Astrocyte (in vitro differentiated cells and primary cell): ENCODE data around the gene COG3. TPM values are rescaled to one million over a fixed set of nuclear protein-coding genes. Genes with fewer than 3 reads are reported as not detected.

Experiments
- DNase-seq: peaks from one replicate; pipeline ENCODE4 v3.0.0-alpha.2; 2010; ENCODE audit warnings: low read depth
- FAIRE-seq: peaks from 2 replicates; lab custom pipeline; 2011; peaks lifted over from hg19 to GRCh38; lab: Jason Lieb, UNC
- H2AFZ ChIP-seq: 2 replicates; pipeline ENCODE4 v1.6.0; 2012; ENCODE audit warnings: low read depth, low read length, inconsistent platforms
- H3K27ac ChIP-seq: 2 replicates; pipeline ENCODE4 v1.5.1; 2011; ENCODE audit warnings: low read depth, low read length, inconsistent platforms
- H3K27me3 ChIP-seq: 2 replicates; pipeline ENCODE4 v1.6.0; 2011; ENCODE audit warnings: low read length, inconsistent platforms; ENCODE audit not compliant: insufficient read depth
- H3K36me3 ChIP-seq: 2 replicates; pipeline ENCODE4 v1.5.1; 2011; ENCODE audit warnings: low read length, inconsistent platforms; ENCODE audit not compliant: insufficient read depth
- H3K4me1 ChIP-seq: 2 replicates; pipeline ENCODE4 v1.5.1; 2011; ENCODE audit warnings: low read length, inconsistent platforms; ENCODE audit not compliant: insufficient read depth
- H3K4me2 ChIP-seq: 2 replicates; pipeline ENCODE4 v1.6.0; 2012; ENCODE audit warnings: low read length, inconsistent platforms
- H3K4me3 ChIP-seq: 2 replicates; pipeline ENCODE4 v1.5.1; 2011; ENCODE audit warnings: low read depth, mild to moderate bottlenecking, low read length, inconsistent platforms; ENCODE audit not compliant: insufficient read depth
- H3K79me2 ChIP-seq: 2 replicates; pipeline ENCODE4 v1.6.0; 2012; ENCODE audit warnings: mild to moderate bottlenecking, low read length, inconsistent platforms; ENCODE audit not compliant: insufficient read depth
- H3K9ac ChIP-seq: 2 replicates; pipeline ENCODE4 v1.6.0; 2012; ENCODE audit warnings: mild to moderate bottlenecking, low read length, inconsistent platforms
- H3K9me3 ChIP-seq: 2 replicates; pipeline ENCODE4 v1.5.1; 2012; ENCODE audit warnings: low read depth, mild to moderate bottlenecking, low read length, inconsistent platforms; ENCODE audit not compliant: insufficient read depth
- H4K20me1 ChIP-seq: 2 replicates; pipeline ENCODE4 v1.6.0; 2012; ENCODE audit warnings: low read length, inconsistent platforms; ENCODE audit not compliant: insufficient read depth
- H3K27ac Mint-ChIP-seq: one replicate; pipeline ENCODE4 v1.8.0; 2021; ENCODE audit warnings: mild to moderate bottlenecking, mixed read lengths; ENCODE audit not compliant: unreplicated experiment
- H3K27me3 Mint-ChIP-seq: one replicate; pipeline ENCODE4 v1.8.0; 2021; ENCODE audit warnings: low read depth, mixed read lengths; ENCODE audit not compliant: unreplicated experiment
- H3K36me3 Mint-ChIP-seq: one replicate; pipeline ENCODE4 v1.8.0; 2021; ENCODE audit warnings: low read depth, mixed read lengths; ENCODE audit not compliant: unreplicated experiment
- H3K4me1 Mint-ChIP-seq: one replicate; pipeline ENCODE4 v1.8.0; 2021; ENCODE audit warnings: low read depth, mixed read lengths; ENCODE audit not compliant: unreplicated experiment
- H3K4me3 Mint-ChIP-seq: one replicate; pipeline ENCODE4 v1.8.0; 2021; ENCODE audit warnings: mild to moderate bottlenecking, moderate library complexity, mixed read lengths; ENCODE audit not compliant: unreplicated experiment
- H3K9me3 Mint-ChIP-seq: one replicate; pipeline ENCODE4 v1.8.0; 2021; ENCODE audit warnings: mild to moderate bottlenecking, mixed read lengths; ENCODE audit not compliant: unreplicated experiment
- EZH2 ChIP-seq: IDR thresholded peaks from 2 replicates; pipeline ENCODE4 v1.6.1; 2012; ENCODE audit warnings: mild to moderate bottlenecking, low read length, inconsistent platforms; ENCODE audit not compliant: insufficient read depth
- total RNA-seq: library from RNA; stranded (reverse); gene quantifications from 2 replicates; pipeline ENCODE4 v1.2.1, GENCODE V29; 2021
- TF ChIP-seq, protein P1 (sequence below): IDR thresholded peaks from 2 replicates; pipeline ENCODE4 v1.5.1; 2011; ENCODE audit warnings: low read depth, mild to moderate bottlenecking, inconsistent platforms, low read length, moderate library complexity; ENCODE audit not compliant: insufficient read depth

Gene COG3
- total RNA-seq, 1 donor from 2014 or later: 24.9 TPM

DNA sequence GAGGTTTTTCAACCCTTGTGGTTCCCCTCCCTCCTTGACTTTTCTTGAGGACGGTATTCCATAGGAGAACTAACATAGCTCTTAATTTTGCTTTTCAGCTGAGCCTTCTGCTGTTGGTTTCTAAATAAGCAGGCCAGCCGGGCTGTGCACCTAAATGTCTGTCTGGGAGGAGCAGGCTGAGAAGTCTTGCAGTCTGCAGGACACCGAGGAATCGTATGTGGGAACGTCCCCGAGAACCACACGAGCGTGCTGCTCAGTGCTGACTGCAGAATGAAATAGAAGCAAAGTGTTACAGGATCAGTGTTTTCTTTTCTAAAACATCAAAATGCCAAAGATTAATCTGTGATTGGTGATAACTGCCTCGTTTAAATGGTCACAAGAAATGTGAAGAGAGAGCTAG lies 69.9 kb downstream of the COG3 start:
- H3K4me1 ChIP-seq: no peaks in the 10 kb centered on the region
- H3K9me3 Mint-ChIP-seq: no peaks in the 10 kb centered on the region

DNA sequence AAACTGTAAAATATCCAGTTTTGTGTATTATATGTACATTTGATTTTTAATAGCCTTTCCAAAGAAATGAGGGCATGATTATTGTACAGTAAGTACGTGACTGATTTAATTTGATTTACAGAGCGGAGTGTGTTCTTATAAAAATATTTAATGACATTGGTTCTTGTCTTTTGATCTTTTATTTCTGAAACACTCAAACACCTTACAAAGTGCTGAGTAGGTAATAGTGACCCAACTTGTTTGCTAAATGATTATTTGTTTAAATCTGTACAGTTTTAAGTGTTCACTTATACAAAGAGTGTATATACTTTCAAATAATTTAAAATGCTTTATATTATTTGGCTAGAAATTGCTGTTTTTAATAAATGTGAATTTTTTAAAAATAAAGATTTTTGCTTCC lies 71.5 kb downstream of the COG3 start:
- Histone ChIP-seq H3K79me2 (no peaks in the 10 kb centered on the region), H3K27me3 (no peaks in the 10 kb centered on the region), H2AFZ (no peak overlapping the region), H3K4me1 (no peaks in the 10 kb centered on the region), H3K4me3 (no peak overlapping the region), H3K9me3 (no peaks in the 10 kb centered on the region), H3K4me2 (no peak overlapping the region), H4K20me1 (peaks cover 11% of the 10 kb centered on the region), H3K36me3 (peaks cover 36% of the 10 kb centered on the region), H3K27ac (no peak overlapping the region), H3K9ac (no peak overlapping the region)
- Mint-ChIP-seq H3K9me3 (no peaks in the 10 kb centered on the region), H3K27me3 (no peaks in the 10 kb centered on the region), H3K36me3 (peaks cover 7% of the 10 kb centered on the region), H3K4me3 (no peak overlapping the region), H3K4me1 (no peaks in the 10 kb centered on the region), H3K27ac (no peak overlapping the region)
- DNase-seq (no peak), FAIRE-seq (no peak)
- no peak for TF ChIP-seq EZH2
- TF ChIP-seq, protein P1, sequence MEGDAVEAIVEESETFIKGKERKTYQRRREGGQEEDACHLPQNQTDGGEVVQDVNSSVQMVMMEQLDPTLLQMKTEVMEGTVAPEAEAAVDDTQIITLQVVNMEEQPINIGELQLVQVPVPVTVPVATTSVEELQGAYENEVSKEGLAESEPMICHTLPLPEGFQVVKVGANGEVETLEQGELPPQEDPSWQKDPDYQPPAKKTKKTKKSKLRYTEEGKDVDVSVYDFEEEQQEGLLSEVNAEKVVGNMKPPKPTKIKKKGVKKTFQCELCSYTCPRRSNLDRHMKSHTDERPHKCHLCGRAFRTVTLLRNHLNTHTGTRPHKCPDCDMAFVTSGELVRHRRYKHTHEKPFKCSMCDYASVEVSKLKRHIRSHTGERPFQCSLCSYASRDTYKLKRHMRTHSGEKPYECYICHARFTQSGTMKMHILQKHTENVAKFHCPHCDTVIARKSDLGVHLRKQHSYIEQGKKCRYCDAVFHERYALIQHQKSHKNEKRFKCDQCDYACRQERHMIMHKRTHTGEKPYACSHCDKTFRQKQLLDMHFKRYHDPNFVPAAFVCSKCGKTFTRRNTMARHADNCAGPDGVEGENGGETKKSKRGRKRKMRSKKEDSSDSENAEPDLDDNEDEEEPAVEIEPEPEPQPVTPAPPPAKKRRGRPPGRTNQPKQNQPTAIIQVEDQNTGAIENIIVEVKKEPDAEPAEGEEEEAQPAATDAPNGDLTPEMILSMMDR: no peak

More for the DNA sequence above, 69.9 kb downstream of the COG3 start:
- no peak for FAIRE-seq
- H3K79me2 ChIP-seq: no peaks in the 10 kb centered on the region
- H3K4me3 ChIP-seq: no peak overlapping the region
- H2AFZ ChIP-seq: no peak overlapping the region
- Mint-ChIP-seq H3K4me3 (no peak overlapping the region), H3K4me1 (no peaks in the 10 kb centered on the region), H3K27ac (no peak overlapping the region), H3K27me3 (no peaks in the 10 kb centered on the region), H3K36me3 (peaks cover 9% of the 10 kb centered on the region)
- H4K20me1 ChIP-seq: peaks cover 11% of the 10 kb centered on the region
- H3K4me2 ChIP-seq: no peak overlapping the region
- no peak overlapping the region for H3K27ac ChIP-seq
- H3K27me3 ChIP-seq: no peaks in the 10 kb centered on the region
- DNase-seq: no peak
- TF ChIP-seq EZH2: no peak
- TF ChIP-seq, protein P1: no peak
- H3K9ac ChIP-seq: no peak overlapping the region
- peaks cover 46% of the 10 kb centered on the region for H3K36me3 ChIP-seq
- no peaks in the 10 kb centered on the region for H3K9me3 ChIP-seq

DNA sequence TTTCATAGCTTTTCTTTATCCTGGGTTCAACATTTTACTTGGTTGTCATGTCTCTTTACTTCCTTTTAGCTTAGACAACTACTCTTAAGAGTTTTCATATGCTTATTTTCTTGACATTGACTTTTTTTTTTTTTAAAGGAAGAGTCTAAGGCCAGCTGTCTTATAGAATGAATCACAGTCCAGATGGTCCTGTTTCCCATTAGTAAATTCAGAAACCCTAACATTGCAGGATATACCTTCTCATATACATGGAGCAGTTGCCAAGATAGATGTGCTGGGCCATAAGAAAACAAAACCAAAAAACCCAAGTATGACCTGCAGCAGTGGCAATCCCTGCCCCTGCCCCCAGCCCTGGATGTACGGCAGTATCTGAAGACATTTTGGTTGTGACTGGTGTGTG lies 72.8 kb downstream of the COG3 start:
- H3K4me3 ChIP-seq: no peak overlapping the region
- no peaks in the 10 kb centered on the region for H3K4me1 ChIP-seq
- H3K27ac ChIP-seq: no peak overlapping the region
- no peak for FAIRE-seq
- Mint-ChIP-seq H3K27ac (no peak overlapping the region), H3K36me3 (peaks cover 3% of the 10 kb centered on the region), H3K4me3 (no peak overlapping the region), H3K4me1 (no peaks in the 10 kb centered on the region), H3K9me3 (no peaks in the 10 kb centered on the region), H3K27me3 (no peaks in the 10 kb centered on the region)
- TF ChIP-seq EZH2: no peak
- TF ChIP-seq, protein P1: no peak
- H4K20me1 ChIP-seq: peaks cover 11% of the 10 kb centered on the region
- H3K27me3 ChIP-seq: no peaks in the 10 kb centered on the region
- no peaks in the 10 kb centered on the region for H3K79me2 ChIP-seq
- peaks cover 29% of the 10 kb centered on the region for H3K36me3 ChIP-seq
- no peak for DNase-seq
- no peak overlapping the region for H2AFZ ChIP-seq
- H3K9ac ChIP-seq: no peak overlapping the region
- no peak overlapping the region for H3K4me2 ChIP-seq
- no peaks in the 10 kb centered on the region for H3K9me3 ChIP-seq
